Ovary (tissue), 3 donors: ENCODE measurements around the gene ADGRE1.

Experiments used
- EP300 ChIP-seq: sonication (generic); formaldehyde crosslinking; IDR thresholded peaks from one replicate; pipeline ENCODE4 v1.6.1; 2017; ENCODE audit warnings: antibody characterized with exemption
- POLR2A ChIP-seq: fragments of 450-650 bp; IDR thresholded peaks from one replicate; pipeline ENCODE4 v1.6.1; 2017; ENCODE audit warnings: antibody characterized with exemption, mild to moderate bottlenecking, moderate library complexity
- TF ChIP-seq, protein P1 (sequence below), 3 donors: fragments of 450-650 bp in 2 of 3; fragments of 200-600 bp in 1 of 3; IDR thresholded peaks; one replicate each; pipeline versions ENCODE4 v1.5.1 to v1.8.0; 2016 to 2022; ENCODE audit warnings: antibody characterized with exemption in 3 of 3, mild to moderate bottlenecking in 1 of 3
- donor health status: DM: no; HTN: no; CAD: no.

GRCh38 chr19:6925801-6926751 lies 38.7 kb downstream of the ADGRE1 start:
- TF ChIP-seq POLR2A (no peak), EP300 (no peak)
- TF ChIP-seq, protein P1, sequence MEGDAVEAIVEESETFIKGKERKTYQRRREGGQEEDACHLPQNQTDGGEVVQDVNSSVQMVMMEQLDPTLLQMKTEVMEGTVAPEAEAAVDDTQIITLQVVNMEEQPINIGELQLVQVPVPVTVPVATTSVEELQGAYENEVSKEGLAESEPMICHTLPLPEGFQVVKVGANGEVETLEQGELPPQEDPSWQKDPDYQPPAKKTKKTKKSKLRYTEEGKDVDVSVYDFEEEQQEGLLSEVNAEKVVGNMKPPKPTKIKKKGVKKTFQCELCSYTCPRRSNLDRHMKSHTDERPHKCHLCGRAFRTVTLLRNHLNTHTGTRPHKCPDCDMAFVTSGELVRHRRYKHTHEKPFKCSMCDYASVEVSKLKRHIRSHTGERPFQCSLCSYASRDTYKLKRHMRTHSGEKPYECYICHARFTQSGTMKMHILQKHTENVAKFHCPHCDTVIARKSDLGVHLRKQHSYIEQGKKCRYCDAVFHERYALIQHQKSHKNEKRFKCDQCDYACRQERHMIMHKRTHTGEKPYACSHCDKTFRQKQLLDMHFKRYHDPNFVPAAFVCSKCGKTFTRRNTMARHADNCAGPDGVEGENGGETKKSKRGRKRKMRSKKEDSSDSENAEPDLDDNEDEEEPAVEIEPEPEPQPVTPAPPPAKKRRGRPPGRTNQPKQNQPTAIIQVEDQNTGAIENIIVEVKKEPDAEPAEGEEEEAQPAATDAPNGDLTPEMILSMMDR (IDR thresholded peaks at IDR 0.05): no peak
